LNCaP clone FGC (cell line): ENCODE results near the gene LIPC.

ENCODE experiments used
- DNase-seq: peaks from one replicate; pipeline ENCODE4 v3.0.0-alpha.2; 2011; ENCODE audit warnings: low read depth
- H3K4me3 ChIP-seq: 2 replicates; pipeline ENCODE4 v1.5.1; 2011; ENCODE audit warnings: mild to moderate bottlenecking, low read depth, low read length, control low read depth
- TF ChIP-seq, protein P1 (sequence below): IDR thresholded peaks from 2 replicates; pipeline ENCODE4 v1.5.1; 2012; ENCODE audit warnings: mild to moderate bottlenecking; ENCODE audit not compliant: control insufficient read depth, insufficient read depth; ENCODE audit errors: extremely low read depth

LIPC gene

DNA sequence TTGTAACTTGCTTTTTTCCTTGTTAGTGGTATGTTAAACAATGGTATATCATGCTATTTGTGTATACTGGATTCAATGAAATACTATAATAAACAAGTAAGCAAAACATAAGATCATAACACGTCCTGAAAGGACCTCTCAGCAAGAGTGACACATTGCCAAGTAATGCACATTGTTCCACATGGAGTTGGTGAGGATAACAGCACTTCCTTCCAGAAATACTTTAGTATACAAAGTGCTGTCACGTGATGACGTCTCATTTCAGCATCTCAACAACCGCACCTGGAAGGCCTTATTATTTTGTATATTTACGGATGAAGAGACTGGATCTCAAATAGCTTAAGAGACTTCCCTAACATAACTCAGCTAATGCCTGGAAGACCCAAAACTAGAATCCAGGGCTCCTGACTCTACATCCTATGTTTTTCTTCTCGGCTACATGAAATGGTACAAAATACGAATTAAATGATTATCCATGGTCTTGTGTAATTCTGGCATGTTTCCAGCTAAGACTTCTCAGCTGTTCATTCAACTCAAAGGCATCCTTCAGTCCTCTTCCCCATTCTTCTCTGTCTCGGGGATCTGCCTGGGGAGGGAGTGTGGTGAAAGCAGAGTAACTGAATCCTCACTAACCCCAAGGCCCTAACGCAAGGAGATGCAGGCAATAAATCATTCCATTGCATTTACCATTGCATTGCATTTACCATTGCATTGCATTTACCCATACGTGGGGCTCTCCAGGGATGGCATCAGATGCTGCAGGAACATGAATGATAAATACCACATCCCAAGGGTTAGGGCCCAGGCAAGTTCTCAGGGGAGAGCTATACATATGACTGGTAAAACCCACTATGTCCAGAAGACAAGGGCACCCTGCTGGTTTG lies 79.2 kb downstream of the LIPC start:
- TF ChIP-seq, protein P1, sequence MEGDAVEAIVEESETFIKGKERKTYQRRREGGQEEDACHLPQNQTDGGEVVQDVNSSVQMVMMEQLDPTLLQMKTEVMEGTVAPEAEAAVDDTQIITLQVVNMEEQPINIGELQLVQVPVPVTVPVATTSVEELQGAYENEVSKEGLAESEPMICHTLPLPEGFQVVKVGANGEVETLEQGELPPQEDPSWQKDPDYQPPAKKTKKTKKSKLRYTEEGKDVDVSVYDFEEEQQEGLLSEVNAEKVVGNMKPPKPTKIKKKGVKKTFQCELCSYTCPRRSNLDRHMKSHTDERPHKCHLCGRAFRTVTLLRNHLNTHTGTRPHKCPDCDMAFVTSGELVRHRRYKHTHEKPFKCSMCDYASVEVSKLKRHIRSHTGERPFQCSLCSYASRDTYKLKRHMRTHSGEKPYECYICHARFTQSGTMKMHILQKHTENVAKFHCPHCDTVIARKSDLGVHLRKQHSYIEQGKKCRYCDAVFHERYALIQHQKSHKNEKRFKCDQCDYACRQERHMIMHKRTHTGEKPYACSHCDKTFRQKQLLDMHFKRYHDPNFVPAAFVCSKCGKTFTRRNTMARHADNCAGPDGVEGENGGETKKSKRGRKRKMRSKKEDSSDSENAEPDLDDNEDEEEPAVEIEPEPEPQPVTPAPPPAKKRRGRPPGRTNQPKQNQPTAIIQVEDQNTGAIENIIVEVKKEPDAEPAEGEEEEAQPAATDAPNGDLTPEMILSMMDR = no peak
- no peak overlapping the region for H3K4me3 ChIP-seq
- no peak for DNase-seq

DNA sequence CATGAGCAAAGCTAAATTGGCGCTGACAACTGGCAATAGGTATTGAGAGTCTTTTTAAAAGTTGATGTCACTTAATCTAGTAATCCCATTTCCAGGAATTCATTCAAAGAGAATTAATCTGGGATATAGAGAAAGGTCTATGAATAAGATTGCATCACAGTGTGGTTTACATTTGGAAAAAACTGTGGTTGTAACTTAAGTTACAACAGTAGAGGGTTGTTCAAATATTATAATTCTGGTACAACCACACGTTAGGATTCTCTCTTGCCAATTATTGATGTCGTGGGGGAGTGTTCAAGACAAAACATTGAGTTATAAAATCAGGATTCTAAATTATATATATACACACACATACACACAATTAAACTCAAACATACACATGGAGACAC lies 79.8 kb downstream of the LIPC start:
- DNase-seq = no peak
- H3K4me3 ChIP-seq = no peak overlapping the region
- TF ChIP-seq, protein P1 = no peak

DNA sequence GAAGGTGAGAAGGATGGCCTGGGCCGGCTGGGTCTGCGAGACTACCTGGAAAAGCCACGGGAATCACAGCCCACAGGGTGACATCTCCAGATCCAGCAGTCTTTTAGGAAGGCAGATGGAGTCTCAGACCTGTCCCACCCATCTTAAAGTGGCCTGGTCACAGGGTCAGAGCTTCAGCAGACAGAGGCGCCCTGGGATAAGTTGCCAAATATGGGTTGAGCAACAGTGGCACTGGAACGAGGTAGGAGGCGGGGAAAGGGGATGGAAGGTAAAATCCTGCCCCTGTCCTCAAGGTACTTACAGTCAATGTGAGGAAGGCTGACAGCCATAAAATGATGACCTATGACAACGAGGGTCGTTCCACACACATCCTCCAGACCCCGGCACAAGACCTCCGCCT lies 80.7 kb downstream of the LIPC start:
- no peak for DNase-seq
- TF ChIP-seq, protein P1 = no peak
- no peak overlapping the region for H3K4me3 ChIP-seq

DNA sequence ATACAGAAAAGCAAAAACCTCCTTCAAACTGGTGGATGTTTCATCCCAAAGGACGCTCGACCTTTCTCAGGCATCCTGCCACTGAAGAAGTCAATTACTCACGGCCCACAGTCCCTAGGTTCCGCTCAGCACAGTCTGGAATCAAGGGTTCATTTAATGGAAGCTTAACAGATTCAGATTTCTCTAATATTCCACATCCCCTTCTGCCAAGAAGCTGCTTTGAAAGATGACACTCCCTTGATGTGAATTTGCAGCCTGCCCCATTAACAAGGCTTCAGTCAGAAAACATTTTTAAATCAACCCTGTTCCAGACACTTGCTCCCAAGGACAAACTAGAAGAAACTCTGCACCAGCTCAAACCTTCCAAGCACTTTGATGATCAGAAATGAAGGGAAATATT lies 81.2 kb downstream of the LIPC start:
- H3K4me3 ChIP-seq = no peak overlapping the region
- TF ChIP-seq, protein P1 = no peak
- no peak for DNase-seq

DNA sequence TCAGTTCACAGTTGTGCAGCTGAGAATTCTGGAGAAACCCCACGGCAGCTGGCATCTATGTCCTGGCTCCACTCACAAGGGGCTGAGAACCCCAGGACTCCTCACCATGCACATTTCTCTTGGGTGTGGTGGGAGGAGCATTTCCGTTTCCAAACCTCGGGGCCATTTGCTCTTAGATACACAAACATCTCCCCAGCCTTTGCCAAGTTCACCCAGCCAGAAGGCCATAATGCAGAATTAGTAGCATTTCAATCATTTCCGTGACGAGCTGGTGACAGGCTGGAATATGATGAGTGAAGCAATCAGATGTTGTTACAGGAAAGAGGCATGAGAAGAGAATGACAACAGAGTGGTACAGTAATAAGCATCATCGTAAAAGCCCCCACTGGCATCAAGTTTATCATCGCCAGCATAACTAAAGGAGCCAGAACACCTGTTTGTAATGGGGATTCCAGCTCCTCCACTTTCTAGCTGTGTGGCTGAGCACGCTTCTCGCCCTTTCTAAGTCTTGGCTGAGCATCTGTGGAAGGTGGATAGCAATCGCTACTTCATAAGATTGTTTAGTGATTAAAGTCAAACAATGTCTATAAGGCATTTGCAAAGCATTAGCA lies 82.0 kb downstream of the LIPC start:
- no peak for DNase-seq
- TF ChIP-seq, protein P1 = no peak
- H3K4me3 ChIP-seq = no peak overlapping the region

DNA sequence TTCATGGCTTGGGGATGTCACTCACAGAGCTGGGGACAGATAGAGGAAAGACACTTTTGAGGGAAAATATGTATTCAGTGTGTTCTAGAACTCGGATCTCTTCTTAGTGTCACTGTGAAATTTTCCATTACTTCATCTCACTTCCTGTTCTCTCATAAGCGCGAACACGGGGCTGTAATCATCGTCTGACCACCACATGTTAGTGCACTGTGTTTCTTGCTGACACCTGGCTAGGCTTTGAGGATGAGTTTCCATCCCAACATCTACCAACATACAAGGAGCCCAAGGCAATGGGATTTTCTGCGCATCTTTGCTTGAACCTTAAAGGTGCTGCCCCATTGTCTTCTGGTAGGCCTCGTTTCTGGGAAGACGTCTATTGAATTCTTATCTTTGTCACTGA lies 84.0 kb downstream of the LIPC start:
- DNase-seq = no peak
- TF ChIP-seq, protein P1 = no peak
- H3K4me3 ChIP-seq = no peak overlapping the region

GRCh38 chr15:58517252-58517681 lies 85.5 kb downstream of the LIPC start:
- no peak for DNase-seq
- TF ChIP-seq, protein P1 = no peak
- H3K4me3 ChIP-seq = no peak overlapping the region
